Measurements from ENCODE around the gene LNPEP. TPM values are rescaled to one million over a fixed set of nuclear protein-coding genes. Genes with fewer than 3 reads are reported as not detected.

Gene LNPEP
- total RNA-seq, 1 donor from 2014 or later: 76.4 TPM

DNA sequence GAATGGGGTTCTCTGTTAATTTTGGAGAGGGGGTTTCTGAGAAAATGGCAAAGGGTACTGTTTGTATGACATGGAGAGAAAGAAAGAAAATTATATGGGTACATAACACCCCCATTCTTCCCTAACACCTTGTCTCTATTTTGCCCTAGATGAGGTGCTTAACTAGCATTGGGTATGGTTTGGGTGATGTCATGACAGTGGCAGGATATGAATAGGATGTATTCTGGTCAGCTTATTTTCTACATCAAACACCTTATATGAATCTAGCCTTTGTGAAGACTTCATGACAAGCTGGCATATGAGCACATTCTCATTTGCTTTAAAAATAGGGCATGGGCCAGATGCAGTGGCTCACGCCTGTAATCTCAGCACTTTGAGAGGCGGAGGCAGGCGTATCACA, 58.6 kb downstream of the LNPEP start:
- intact Hi-C loops (cut with micrococcal nuclease): no loop called here

DNA sequence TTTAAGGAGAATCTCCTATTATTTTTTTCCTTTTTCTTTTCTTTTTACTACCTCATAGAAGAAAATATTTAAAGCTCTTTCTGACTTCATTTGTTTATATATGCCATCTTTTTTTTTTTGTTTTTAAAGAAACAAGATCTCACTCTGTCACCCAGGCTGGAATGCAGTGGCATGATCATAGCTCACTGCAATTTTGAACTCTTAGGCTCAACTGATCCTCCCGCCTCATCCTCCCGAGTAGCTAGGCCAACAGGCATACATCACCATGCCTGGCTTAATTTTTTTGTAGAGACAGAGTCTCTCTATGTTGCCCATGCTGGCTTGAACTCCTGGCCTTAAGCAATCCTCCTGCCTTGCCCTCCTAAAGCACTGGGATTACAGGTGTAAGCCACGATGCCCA, 59.5 kb downstream of the LNPEP start:
- intact Hi-C loops (cut with micrococcal nuclease): loop anchor here (5.0 kb wide), 1 partner anchor 33 kb away; no protein-coding TSS in a partner anchor

DNA sequence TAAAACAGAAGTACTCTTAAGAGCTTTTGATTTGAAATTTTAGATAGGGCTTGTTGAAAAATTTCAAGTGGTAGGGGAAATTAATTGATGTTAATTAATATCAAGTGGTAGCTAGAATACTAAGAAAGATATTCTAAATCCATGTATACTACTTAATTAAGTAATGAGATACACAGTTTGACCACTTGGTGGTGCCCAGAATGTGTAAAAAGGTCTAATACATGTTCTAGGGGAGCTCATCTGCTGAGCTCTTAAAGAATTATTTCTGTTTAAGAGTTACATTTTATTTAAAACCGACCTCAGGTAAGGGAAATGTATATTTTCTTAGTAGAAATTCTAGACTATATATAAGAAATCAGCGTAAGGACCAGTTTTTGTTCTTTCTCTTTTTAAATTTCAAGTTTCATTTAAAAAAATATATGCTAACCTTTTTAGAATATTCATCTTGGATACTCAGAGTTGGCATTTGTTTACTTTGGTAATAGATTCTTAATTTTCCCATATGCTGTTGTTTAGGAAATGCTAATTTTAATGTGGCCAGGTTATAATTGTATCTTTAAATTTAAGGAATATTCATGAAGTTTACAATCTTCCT, 61.5 kb downstream of the LNPEP start:
- intact Hi-C loops (cut with micrococcal nuclease): loop anchor here (1.0 to 5.0 kb wide), 6 partner anchors 8 to 166 kb away; partner anchors contain the start of gene LIX1

- intact Hi-C loops (cut with micrococcal nuclease): loop anchor here (5.0 kb wide), 1 partner anchor 38 kb away; no protein-coding TSS in a partner anchor
These were observed 64.0 kb downstream of the LNPEP start for GRCh38 chr5:96999856-97000255.

GRCh38 chr5:97000391-97000790, 64.5 kb downstream of the LNPEP start:
- intact Hi-C loops (cut with micrococcal nuclease): no loop called here

DNA sequence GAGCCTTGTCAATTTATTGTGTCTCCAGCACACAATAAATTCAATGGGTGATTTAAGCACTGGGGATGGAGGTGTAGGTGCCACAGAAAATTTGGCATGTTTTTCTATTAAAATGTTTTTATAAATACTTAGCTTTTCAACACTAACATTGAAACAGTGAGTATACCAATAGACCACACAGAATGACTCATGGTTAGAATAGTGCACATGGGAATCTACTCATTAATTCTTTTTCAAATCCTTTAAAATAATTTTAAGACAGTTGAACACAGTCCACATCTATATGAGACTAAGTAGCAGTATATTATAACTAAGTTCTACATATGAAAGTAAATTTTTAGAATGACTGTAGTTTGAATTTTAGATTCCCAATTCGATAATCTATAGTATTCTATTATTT, 67.1 kb downstream of the LNPEP start:
- intact Hi-C loops (cut with micrococcal nuclease): no loop called here

DNA sequence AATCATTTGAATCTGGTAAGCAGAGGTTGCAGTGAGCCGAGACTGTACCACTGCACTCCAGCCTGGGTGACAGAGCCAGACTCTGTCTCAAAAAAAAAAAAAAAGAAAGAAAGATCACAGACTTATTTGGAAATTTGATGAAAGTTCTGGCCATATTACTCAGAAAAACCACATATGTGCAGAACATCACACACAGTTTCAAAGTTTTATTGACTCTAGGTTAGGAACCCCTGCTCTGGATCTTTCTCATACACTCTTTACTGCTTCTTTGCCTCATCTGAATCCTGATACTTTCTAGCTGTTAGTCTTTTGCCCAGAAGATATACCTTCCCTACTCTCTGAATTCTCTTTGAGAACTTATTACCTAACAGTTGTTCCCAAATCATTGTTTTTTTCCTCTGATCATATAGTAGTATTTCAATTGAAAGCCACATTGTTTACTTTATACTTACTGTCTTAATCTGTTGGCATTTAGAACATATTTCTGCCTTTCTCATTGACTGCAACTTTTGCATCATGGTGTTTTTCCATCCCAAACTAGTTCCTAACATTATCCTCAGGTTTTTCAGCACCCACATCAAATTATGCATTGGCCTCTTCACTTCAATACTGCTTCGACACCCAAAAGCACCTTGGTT, 68.7 kb downstream of the LNPEP start:
- intact Hi-C loops (cut with micrococcal nuclease): loop anchor here (1.0 to 5.0 kb wide), 3 partner anchors 7 to 252 kb away; partner anchors contain the start of gene LNPEP

GRCh38 chr5:97006454-97007060, 70.7 kb downstream of the LNPEP start:
- intact Hi-C loops (cut with micrococcal nuclease): loop anchor here (5.0 kb wide), 1 partner anchor 254 kb away; no protein-coding TSS in a partner anchor

GRCh38 chr5:97009212-97009898, 73.5 kb downstream of the LNPEP start:
- intact Hi-C loops (cut with micrococcal nuclease): loop anchor here (5.0 kb wide), 1 partner anchor 257 kb away; no protein-coding TSS in a partner anchor

GRCh38 chr5:97009921-97010320, 74.0 kb downstream of the LNPEP start:
- intact Hi-C loops (cut with micrococcal nuclease): loop anchor here (5.0 kb wide), 1 partner anchor 258 kb away; no protein-coding TSS in a partner anchor

GRCh38 chr5:97010606-97011005, 74.7 kb downstream of the LNPEP start:
- intact Hi-C loops (cut with micrococcal nuclease): no loop called here

DNA sequence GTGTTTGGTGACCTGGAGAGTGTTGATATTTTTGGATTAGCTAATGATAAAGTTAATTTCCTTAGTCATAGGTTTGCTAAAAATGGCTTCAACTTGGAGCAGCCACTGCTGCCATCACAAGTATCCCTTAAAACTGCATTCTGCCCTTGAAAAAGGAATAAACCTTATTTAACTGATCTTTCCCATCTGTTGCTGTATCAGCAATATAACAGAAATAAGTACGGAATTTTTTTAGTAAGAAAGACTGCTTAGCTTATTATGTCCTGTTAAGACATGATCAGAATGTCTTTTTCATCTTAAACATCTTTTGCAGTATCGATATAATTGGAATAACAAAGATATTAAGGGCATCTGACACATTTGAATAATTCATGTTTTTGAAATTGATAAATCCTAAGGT, 75.7 kb downstream of the LNPEP start:
- intact Hi-C loops (cut with micrococcal nuclease): no loop called here

DNA sequence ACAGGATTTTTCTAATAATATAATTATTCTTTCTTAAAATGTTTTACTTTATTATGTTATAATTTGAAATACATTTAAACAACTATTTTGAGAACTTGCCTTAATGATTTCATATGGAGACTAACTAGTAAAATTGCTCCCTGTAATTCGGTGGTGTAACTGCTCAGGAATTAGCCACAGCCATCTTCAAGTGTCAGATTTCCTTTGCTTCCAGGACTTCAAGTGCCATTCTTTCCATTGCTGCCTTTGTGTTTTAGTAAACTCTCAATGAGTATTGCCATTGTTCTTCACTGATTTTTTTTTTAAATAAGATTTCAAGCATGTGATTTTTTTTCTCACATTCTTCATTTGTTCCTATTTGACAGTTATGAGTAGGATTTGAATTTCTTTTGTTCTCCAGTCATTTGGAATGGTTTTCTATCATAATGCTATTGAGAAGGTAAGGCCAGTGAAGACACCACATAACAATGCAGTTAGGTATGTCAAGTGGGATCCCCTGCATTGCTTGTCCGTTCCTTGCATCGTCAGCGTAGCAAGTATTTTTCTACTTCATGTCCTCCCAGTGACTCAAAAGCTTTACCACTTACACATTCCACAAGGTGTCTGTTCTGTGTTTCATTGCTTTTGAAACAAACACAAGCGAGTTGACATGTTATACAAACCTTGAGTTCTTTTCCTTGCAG, 83.7 kb downstream of the LNPEP start:
- intact Hi-C loops (cut with micrococcal nuclease): loop anchor here (2.0 to 10.0 kb wide), 5 partner anchors 57 to 252 kb away; partner anchors contain the start of genes LIX1 and LNPEP

DNA sequence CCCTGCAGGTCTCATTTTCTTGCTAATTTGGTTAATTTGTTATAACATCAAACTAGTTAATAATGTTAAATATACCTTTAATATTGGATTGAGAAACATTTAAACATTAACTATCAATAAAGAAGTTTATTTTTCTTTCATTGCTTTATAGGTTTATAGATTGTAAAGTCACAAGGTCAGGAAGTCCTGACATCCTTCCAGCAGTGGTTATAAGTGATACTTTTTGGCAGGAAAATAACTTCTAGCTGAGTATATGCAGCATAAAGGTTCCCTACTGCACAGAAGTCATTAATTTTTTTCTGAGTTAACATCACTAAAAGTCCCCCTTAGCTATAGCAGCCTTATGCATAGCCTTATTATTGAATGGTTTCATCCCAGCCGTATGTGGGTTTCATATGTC, 85.5 kb downstream of the LNPEP start:
- intact Hi-C loops (cut with micrococcal nuclease): loop anchor here (5.0 to 10.0 kb wide), 4 partner anchors 84 to 254 kb away; partner anchors contain the start of genes LIX1 and LNPEP

- intact Hi-C loops (cut with micrococcal nuclease): loop anchor here (5.0 to 10.0 kb wide), 4 partner anchors 86 to 256 kb away; partner anchors contain the start of genes LIX1 and LNPEP
These were observed 87.0 kb downstream of the LNPEP start for GRCh38 chr5:97022898-97023297.

- intact Hi-C loops (cut with micrococcal nuclease): loop anchor here (10.0 kb wide), 1 partner anchor 232 kb away; no protein-coding TSS in a partner anchor
These were observed 90.8 kb downstream of the LNPEP start for GRCh38 chr5:97026721-97027120.

DNA sequence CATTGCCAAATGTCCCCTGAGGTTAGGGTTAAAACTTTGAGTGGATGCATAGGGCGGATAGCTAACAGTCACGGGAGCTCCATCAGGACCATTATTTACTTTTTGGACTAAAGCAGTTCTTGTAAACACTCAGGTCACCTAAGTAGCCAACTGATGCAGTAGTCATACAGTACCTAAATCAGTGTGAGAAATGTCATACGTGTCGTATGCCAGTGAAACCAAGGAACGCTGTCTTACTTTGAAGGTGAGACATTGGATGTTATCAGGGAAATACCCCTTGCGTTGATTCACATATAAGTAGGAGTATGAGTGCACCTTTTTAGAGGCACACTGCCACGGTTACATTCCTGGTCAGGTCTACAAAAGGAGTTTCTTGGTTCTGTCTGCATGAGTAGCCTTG, 101.9 kb downstream of the LNPEP start:
- intact Hi-C loops (cut with micrococcal nuclease): no loop called here

- intact Hi-C loops (cut with micrococcal nuclease): loop anchor here (5.0 kb wide), 1 partner anchor 174 kb away; no protein-coding TSS in a partner anchor
These were observed 105.4 kb downstream of the LNPEP start for GRCh38 chr5:97041239-97041638.

DNA sequence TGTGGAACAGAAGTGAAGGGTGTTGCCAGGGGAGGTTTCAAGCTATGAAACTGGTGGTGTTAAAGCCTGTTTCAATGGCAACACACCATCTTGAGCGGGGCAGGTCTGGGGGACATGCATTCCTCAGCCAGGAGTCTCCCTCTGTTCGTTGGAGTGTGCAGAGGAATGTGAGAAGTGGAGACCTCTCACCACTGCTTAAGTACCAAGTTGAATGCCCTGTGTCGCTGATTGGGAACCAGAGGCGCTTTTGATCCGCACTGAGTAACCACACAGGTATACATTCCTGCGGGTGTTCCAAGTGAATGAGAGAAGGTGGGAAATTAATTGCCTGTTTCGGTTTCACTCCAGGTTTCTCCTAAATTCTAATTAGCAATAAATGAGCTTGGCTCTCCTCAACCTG, 107.1 kb downstream of the LNPEP start:
- intact Hi-C loops (cut with micrococcal nuclease): loop anchor here (5.0 kb wide), 1 partner anchor 176 kb away; no protein-coding TSS in a partner anchor

DNA sequence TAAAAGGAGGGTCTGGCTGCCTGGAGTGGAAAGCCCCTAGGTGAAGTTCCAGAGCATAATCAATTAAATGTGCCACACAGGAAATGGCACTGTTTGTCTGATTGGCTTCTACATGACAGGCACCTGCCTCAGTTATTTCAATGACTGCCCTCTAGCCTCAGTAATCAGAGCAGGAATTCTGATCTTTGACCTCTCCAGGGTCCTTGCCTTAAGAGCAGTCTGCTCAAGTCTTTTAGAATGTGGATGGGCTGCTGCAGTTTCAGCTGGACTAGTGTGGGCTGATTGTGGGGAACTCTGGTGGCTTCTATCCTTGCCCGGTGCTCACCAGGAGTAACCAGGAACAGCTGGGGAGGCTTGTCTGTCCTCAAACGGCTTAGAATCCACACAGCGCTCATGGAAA, 107.6 kb downstream of the LNPEP start:
- intact Hi-C loops (cut with micrococcal nuclease): loop anchor here (5.0 kb wide), 1 partner anchor 176 kb away; no protein-coding TSS in a partner anchor
